ENCODE data around the gene CROCC.

The CROCC gene

GRCh38 chr1:16979475-16980327, 58.0 kb downstream of the CROCC start:
- DNase-seq (ENCODE audit: low read depth, low spot score) = peak; percentile 33
- no peak for TF ChIP-seq CTCF (IDR thresholded peaks at IDR 0.05; ENCODE audit: low read depth, low read length)
- in situ Hi-C loops (cut with HindIII; ENCODE audit: low sequenced_read_pairs) = no loop called here
- H3K4me3 ChIP-seq (ENCODE audit: low read depth, low read length) = peak overlapping the region; percentile 79

- H3K4me3 ChIP-seq (ENCODE audit: low read depth, low read length) = peak within 1 kb of the TSS; percentile 79
- TF ChIP-seq CTCF (IDR thresholded peaks at IDR 0.05; ENCODE audit: low read depth, low read length) = no peak
- in situ Hi-C loops (cut with HindIII; ENCODE audit: low sequenced_read_pairs) = no loop called here
- peak; percentile 37 for DNase-seq (ENCODE audit: low read depth, low spot score)
Observed at GRCh38 chr1:16980473-16981268, 58.9 kb downstream of the CROCC start, which contains the start of gene MFAP2. MFAP2 (minus strand) TSS chr1:16980620; CDS start chr1:16978273, 2,347 bp downstream.

GRCh38 chr1:16981269-16981849, 59.6 kb downstream of the CROCC start:
- peak overlapping the region; percentile 79 for H3K4me3 ChIP-seq (ENCODE audit: low read depth, low read length)
- in situ Hi-C loops (cut with HindIII; ENCODE audit: low sequenced_read_pairs) = no loop called here
- DNase-seq (ENCODE audit: low read depth, low spot score) = peak; percentile 87
- no peak for TF ChIP-seq CTCF (IDR thresholded peaks at IDR 0.05; ENCODE audit: low read depth, low read length)

- no peak overlapping the region for H3K4me3 ChIP-seq (ENCODE audit: low read depth, low read length)
- DNase-seq (ENCODE audit: low read depth, low spot score) = no peak
- no peak for TF ChIP-seq CTCF (IDR thresholded peaks at IDR 0.05; ENCODE audit: low read depth, low read length)
- in situ Hi-C loops (cut with HindIII; ENCODE audit: low sequenced_read_pairs) = no loop called here
Observed at GRCh38 chr1:16982902-16983301, 61.2 kb downstream of the CROCC start.

- no peak for TF ChIP-seq CTCF (IDR thresholded peaks at IDR 0.05; ENCODE audit: low read depth, low read length)
- in situ Hi-C loops (cut with HindIII; ENCODE audit: low sequenced_read_pairs) = no loop called here
Observed at GRCh38 chr1:16983649-16984048, 61.9 kb downstream of the CROCC start.

DNA sequence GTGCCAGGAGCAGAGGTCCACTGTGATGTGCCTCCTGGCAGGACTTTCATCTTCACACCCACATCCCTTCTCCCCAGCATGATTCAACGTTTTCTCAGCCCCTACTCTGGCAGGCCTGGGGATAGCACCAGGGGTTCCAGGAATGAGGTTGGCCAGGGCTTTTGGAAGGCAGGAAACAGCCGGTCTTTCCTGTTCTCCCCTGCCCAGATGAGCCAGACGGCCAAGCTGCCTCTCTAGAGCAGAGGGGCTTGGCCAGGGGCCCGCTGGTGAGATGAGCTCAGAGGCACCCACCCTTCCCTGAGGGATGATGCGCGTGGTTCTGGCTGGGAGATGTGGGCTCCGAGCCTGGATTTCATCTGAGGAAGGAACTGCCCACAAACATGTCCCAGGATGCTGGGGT, 63.0 kb downstream of the CROCC start:
- DNase-seq (ENCODE audit: low read depth, low spot score) = peak; percentile 95
- TF ChIP-seq CTCF (IDR thresholded peaks at IDR 0.05; ENCODE audit: low read depth, low read length) = no peak
- no peak overlapping the region for H3K4me3 ChIP-seq (ENCODE audit: low read depth, low read length)
- in situ Hi-C loops (cut with HindIII; ENCODE audit: low sequenced_read_pairs) = no loop called here

More at GRCh38 chr1:16983649-16984048, 61.9 kb downstream of the CROCC start:
- DNase-seq (ENCODE audit: low read depth, low spot score) = no peak
- no peak overlapping the region for H3K4me3 ChIP-seq (ENCODE audit: low read depth, low read length)

All from astrocyte of the spinal cord (primary cell).